ENCODE data around the gene TMEM145. TPM values are rescaled to one million over a fixed set of nuclear protein-coding genes. Genes with fewer than 3 reads are reported as not detected.

TMEM145 gene
- polyA plus RNA-seq, 1 donor (not counting 4 experiments of a cell fraction or from before 2014, with no cell fraction given), result not detected

DNA sequence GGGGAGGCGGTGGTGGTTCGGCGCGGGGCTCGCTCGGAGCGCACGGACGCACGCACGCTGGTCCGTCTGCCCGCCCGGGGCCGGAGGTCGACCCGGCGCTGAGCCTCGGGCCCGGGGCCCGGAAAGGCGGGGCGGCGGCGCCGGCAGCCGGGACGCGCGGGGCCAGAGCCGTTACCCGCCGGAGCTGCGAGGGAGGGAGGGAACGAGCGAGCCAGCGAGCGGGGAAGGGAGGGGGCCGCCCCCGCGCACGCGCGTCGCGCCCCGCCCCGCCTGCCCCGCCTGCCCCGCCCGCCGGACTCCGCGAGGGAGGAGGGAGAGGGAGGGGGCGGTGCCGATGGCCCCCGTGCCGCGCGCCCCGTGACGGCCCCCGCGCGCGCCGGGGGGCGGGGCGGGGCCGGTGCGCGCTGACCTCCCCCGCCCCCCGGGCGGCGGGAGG is 29.0 kb upstream of the TMEM145 start:
- Histone ChIP-seq H3K4me2 (ENCODE audit: control insufficient read depth, extremely low read depth, insufficient read depth, low read depth, low read length) (no peak overlapping the region), H4K20me1 (ENCODE audit: control insufficient read depth, extremely low read depth, insufficient read depth, low read length) (no peaks in the 10 kb centered on the region), H3K4me1 (ENCODE audit: control insufficient read depth, extremely low read depth, insufficient read depth, low read length) (peaks cover 46% of the 10 kb centered on the region), H3K79me2 (ENCODE audit: control insufficient read depth, insufficient read depth, low read length) (peaks cover 27% of the 10 kb centered on the region), H3K4me3 (ENCODE audit: control insufficient read depth in 2 of 3, extremely low read depth in 1 of 3, insufficient read depth in 2 of 3, low read depth in 1 of 3, low read length in 3 of 3) (no peak overlapping the region), H3K27ac (ENCODE audit: control insufficient read depth, insufficient read depth, low read length) (no peak overlapping the region), H3K9me3 (ENCODE audit: control insufficient read depth, low read depth, low read length) (no peaks in the 10 kb centered on the region), H3K36me3 (ENCODE audit: control insufficient read depth in 2 of 2, extremely low read depth in 1 of 2, insufficient read depth in 2 of 2, low read length in 2 of 2) (peaks cover 8 to 21% of the 10 kb centered on the region in 2 experiments), H3K27me3 (ENCODE audit: control insufficient read depth, extremely low read depth, insufficient read depth, low read length) (no peaks in the 10 kb centered on the region), H2AFZ (ENCODE audit: control insufficient read depth, low read length) (no peak overlapping the region), H3K9ac (ENCODE audit: control insufficient read depth, extremely low read depth, insufficient read depth, low read length) (no peak overlapping the region), H3K9me1 (ENCODE audit: control insufficient read depth, extremely low read depth, insufficient read depth, low read length) (peaks cover 3% of the 10 kb centered on the region)
- no peak for DNase-seq (ENCODE audit: low read depth, low spot score)
- no peak for FAIRE-seq
- no peak for TF ChIP-seq EZH2 (IDR thresholded peaks at IDR 0.05; ENCODE audit: low read length)
- TF ChIP-seq CTCF (optimal IDR thresholded peaks at IDR 0.05 in 1 of 3, IDR thresholded peaks at IDR 0.05 in 1 of 3, conservative IDR thresholded peaks at IDR 0.05 in 1 of 3; ENCODE audit: extremely low read depth in 1 of 3, insufficient read depth in 2 of 3, low read length in 3 of 3), result no peak
- dilution Hi-C loops (cut with MboI; ENCODE audit: extremely low pct_ligation_motif_present, low sequenced_read_pairs), result no loop called here

DNA sequence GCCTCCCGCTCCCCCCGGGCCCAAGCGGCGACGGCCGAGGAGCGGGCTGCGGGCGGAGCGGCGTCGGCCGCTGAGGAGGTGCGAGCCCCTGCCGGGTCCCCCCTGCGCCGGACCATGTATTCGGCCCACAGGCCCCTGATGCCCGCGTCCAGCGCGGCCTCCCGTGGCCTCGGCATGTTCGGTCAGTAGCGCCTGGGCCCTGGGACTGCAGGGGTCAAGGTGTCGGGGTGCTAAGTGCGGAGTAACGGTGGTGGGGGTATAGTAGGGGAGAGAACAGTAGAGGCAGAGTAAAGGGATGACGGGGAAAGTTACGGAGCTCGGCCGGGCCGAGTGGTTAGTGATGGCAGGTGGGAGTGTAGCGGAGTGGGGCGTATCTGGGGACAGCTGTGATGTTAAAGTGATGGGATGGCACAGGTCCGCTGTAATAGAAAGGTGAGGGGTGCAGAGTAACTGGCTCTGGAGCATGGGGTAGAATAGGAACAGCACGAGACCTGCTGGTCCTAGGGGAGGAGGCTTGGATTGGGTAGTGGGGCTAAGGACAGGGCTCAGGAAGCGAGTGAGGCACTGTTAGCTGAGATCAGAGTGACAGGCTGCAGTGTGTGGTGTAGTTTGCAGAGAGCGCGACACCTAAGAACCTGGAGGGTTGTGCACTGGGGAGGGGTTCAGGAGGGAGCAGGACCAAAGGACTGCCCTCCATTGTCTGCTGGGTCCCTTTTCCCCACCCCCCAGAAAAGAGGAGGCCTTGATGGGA is 28.3 kb upstream of the TMEM145 start:
- Histone ChIP-seq H2AFZ (ENCODE audit: control insufficient read depth, low read length) (no peak overlapping the region), H3K9ac (ENCODE audit: control insufficient read depth, extremely low read depth, insufficient read depth, low read length) (peak overlapping the region; percentile 63), H3K9me3 (ENCODE audit: control insufficient read depth, low read depth, low read length) (no peaks in the 10 kb centered on the region), H4K20me1 (ENCODE audit: control insufficient read depth, extremely low read depth, insufficient read depth, low read length) (no peaks in the 10 kb centered on the region), H3K4me1 (ENCODE audit: control insufficient read depth, extremely low read depth, insufficient read depth, low read length) (peaks cover 39% of the 10 kb centered on the region), H3K27me3 (ENCODE audit: control insufficient read depth, extremely low read depth, insufficient read depth, low read length) (no peaks in the 10 kb centered on the region), H3K27ac (ENCODE audit: control insufficient read depth, insufficient read depth, low read length) (no peak overlapping the region), H3K36me3 (ENCODE audit: control insufficient read depth in 2 of 2, extremely low read depth in 1 of 2, insufficient read depth in 2 of 2, low read length in 2 of 2) (peaks cover 15 to 22% of the 10 kb centered on the region in 2 experiments), H3K4me2 (ENCODE audit: control insufficient read depth, extremely low read depth, insufficient read depth, low read depth, low read length) (peak overlapping the region; percentile 28), H3K79me2 (ENCODE audit: control insufficient read depth, insufficient read depth, low read length) (peaks cover 21% of the 10 kb centered on the region), H3K4me3 (ENCODE audit: control insufficient read depth in 2 of 3, extremely low read depth in 1 of 3, insufficient read depth in 2 of 3, low read depth in 1 of 3, low read length in 3 of 3) (peak overlapping the region; percentile 50 to 67 (median 58)), H3K9me1 (ENCODE audit: control insufficient read depth, extremely low read depth, insufficient read depth, low read length) (no peaks in the 10 kb centered on the region)
- TF ChIP-seq CTCF (optimal IDR thresholded peaks at IDR 0.05 in 1 of 3, IDR thresholded peaks at IDR 0.05 in 1 of 3, conservative IDR thresholded peaks at IDR 0.05 in 1 of 3; ENCODE audit: extremely low read depth in 1 of 3, insufficient read depth in 2 of 3, low read length in 3 of 3) (no peak), EZH2 (IDR thresholded peaks at IDR 0.05; ENCODE audit: low read length) (no peak)
- peak; percentile 71 for FAIRE-seq
- no peak for DNase-seq (ENCODE audit: low read depth, low spot score)
- dilution Hi-C loops (cut with MboI; ENCODE audit: extremely low pct_ligation_motif_present, low sequenced_read_pairs), result no loop called here

Data from keratinocyte (primary cell).